Activated CD8-positive, alpha-beta memory T cell treated with anti-CD3 and anti-CD28 coated beads for 48 hours (primary cell): Measurements from ENCODE around the gene VIPR2.
"Not testable (repeated sequence)": the region's sequence is repeated elsewhere in the genome, so short reads cannot be mapped to it uniquely, and the experiment has no call there.

Experiments used
- DNase-seq, 3 experiments: peaks; one replicate each; pipeline ENCODE4 v3.0.0-alpha.2; 2020; ENCODE audit warnings: low read depth in 2 of 3, low spot score in 2 of 3

Gene VIPR2, protein sequence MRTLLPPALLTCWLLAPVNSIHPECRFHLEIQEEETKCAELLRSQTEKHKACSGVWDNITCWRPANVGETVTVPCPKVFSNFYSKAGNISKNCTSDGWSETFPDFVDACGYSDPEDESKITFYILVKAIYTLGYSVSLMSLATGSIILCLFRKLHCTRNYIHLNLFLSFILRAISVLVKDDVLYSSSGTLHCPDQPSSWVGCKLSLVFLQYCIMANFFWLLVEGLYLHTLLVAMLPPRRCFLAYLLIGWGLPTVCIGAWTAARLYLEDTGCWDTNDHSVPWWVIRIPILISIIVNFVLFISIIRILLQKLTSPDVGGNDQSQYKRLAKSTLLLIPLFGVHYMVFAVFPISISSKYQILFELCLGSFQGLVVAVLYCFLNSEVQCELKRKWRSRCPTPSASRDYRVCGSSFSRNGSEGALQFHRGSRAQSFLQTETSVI

DNA sequence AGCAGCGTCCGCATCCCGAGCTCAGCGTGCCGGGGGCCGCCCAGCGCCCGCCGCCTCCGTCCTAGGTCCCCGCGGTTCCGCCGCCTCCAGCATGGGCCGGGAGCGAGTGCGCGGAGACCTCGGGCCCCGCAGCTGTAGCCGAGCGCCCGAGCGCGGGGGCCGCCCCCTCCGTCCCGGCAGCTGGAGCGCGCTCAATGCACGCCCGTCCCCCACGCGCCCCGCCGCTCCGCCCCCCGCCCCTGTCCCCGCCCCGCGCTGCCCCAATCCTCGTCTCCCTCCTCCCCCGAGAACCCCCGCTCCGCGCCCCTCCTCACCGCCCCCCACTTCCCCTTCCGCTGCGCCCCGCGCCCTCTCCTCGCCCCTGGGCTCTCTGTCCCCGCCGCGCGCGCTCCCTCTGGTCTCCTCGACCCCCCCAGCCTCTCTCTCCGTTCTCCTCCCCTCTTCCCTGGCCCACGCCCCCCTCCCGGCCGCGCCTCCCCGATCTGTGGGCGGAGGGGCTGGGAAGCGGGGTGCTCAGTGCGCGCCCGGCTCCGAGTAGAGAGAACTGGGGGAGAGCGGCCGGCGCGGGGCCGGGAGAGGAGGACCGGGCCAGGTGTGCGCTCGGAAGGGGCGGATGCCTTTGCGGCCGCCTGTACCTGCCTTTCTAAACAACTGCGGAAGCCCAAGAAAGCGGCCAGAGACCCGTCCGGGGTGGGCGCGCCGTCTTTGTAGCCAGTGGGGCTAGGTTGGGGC is at the start of gene VIPR2:
VIPR2 (minus strand) TSS at position 110 of the 732 bp plus-strand sequence; CDS start at position 14, 96 bp downstream.
- no peak for DNase-seq

DNA sequence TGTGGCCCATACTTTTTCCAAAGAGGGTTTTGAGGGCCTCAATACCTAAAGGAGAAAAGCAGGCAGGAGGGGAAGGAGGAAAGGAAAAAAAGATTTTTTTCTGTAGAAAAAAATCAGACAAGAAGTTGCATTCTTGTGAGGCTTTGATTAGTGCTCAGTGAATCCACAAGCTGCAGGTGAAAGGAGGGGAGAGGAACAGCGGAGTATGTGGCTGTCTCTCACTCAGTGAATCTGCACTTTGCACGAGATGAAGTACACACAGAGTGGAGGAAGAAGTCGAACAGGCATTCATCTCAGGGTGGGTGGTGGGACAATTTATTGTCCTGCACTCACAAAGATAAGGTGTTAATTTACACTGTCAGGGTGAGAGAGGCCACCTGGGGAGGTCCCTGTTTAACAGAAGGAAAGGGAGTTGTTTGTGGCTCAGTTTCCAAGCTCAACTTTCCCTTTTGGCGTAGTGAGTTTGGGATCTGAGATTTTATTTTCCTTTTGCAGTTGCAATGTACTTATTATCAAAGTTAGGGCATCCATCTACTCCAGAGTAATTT is 49.0 kb upstream of the VIPR2 start:
- DNase-seq = no peak

DNA sequence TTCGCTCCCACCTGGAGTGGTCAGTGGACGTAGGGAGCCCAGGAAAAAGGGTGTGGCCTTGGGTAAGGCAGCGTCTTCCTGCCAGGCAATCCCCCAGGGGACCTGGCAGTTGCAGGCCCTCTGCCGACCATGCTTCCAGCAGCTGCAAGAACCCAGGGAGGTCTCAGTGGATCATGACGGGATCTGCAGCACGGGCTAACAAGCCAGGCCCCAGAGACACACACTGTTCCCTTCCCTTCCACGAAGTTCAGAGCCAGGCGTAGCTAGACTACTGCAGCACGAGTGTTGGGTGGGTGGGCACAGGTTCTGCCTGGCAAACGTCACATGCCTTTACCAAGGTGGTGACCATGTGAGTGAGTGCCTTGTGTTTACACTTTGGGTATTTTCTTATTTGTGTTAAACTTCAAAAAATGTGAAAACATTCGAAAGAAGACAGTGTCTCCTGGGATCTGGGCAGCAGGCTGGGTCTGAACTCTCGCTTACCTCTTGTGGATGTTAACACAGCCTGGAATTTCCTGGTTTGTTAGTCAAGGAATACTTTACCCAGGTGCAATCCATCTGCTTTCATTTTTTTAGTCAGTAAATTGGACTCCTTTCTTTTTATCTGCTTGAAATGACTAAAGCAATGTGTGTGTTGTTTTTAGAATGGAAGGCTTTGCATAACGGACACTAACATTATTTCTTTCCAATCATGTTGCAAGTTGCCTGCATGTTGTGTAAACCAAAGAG is 48.2 kb upstream of the VIPR2 start:
- DNase-seq = no peak

DNA sequence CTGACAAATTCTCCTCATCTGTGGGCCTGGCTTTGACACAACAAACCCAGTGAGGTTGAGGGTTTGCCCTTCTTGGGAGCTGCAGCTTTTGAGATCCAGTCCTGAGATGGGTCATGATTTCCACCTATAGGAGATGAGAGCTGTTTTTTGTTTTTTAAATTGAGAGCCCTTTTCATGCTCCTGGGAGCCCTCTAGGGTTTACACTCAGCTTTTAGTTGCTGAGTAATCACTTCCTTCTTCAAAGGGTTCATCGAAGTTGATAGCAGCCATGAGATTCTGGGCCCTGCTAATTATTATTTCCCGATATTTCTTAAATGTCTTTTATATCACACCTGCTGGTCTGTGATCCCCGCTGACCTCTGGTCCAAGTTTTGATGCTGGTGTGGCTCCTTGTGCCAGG is 47.3 kb upstream of the VIPR2 start:
- DNase-seq = no peak

GRCh38 chr7:159191236-159191635 is 46.6 kb upstream of the VIPR2 start:
- no peak for DNase-seq

DNA sequence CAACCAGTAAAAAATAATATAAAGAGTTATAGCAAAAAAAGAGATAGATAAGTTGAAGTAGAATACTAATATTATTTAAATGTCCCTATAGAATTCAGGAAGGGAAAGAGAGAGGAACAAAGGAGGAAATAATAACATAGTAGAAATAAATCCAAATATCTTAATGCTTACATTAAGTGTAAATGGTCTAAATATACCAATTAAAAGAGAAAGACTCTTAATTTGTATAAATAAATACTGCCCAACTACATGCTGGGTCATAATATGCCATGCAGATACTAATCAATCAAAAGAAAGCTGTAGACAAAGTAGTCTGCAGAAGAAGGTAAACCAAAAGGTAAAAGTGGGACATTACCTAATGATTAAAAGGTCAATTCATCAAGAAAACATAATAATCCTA is 43.3 kb upstream of the VIPR2 start:
- no peak for DNase-seq

DNA sequence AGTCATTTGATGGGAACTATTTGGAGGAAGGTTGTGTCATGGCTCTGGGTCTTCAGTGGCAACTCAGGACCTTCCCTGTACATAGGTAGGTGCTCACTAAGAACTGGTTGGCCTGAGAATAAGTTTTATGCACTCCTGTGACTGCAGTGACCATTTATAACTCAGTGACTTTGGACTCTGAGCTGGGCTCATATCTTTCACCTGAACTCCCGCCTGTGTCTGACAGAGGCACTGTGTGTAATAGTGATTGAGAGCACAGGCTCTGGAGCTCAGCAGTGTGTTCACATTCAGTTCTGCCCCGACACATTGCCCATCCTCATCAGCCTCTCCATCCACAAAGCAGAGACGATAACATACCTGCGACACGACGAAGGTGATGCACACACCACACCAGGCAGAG is 34.6 kb upstream of the VIPR2 start:
- no peak for DNase-seq

DNA sequence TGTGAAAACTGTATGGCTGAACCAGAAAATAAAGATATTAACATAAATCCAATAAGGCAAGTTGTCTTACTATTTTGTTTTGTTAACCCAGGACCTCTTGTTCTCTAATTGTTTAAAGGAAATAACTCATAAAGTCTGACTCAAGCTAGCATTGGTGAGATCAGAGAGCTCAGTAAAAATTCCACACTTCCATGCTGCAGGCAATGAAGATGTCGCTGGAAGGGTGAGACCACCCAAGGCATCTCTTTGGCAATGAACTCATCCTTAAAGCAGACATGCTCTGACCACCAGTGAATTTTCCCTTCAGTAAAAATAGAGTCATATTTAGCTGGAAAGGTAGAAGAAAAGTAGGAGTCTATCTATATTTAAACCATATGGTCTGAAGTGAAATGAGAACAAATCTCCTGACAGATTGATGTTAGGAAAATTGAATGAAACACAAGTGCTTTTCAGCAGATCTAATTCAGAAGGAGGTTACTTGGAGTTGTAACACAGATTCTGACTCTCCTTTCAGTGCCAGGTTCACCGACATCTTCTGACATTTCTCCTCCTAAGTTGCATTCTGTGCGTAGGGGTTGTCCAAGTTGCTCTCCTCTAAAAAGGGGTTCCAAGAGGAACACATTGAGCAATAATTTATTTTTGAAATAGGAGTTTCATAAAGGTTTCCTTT is 32.8 kb upstream of the VIPR2 start:
- no peak for DNase-seq

- no peak for DNase-seq
These were observed 31.1 kb upstream of the VIPR2 start for GRCh38 chr7:159175792-159176191.

- not testable (repeated sequence) for DNase-seq
These were observed 30.4 kb upstream of the VIPR2 start for GRCh38 chr7:159175100-159175499.

DNA sequence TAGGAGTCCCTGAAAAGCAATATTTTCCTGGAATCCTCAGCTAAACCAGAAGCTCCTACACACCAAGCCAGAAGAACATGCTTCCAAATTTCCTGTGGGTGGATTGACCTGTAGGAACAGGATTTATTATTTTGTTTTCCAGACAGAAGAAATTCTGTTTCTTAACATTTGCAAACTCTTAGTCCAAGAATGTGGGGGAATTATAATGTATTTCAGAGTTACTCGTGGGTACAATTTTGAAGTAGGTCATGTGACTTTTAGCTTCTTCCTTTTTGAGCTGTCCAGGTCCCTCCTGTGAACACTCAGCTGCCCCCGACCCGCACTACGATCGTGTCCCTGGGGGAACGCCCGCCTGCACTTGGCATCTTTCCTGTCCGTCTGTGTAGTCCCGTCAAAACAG is 27.7 kb upstream of the VIPR2 start:
- no peak for DNase-seq

DNA sequence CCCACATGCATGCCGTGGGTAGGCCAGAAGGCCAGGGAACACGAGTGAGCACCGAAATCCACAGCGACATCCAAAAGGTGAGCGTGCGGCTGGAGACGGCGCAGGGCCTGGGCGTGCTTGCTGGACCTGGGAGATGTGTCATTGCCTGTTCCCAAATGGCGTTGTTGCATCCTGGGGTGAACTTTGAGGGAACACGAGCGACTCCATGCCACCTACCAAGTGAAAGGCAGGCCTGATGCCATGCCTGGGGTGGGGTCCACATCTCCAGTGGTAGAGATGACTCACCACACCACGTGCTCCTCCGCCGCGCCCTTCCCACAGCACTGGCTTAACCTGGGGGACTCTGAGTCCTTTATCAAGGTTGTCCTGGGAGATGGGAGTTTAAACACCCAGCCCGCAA is 24.7 kb upstream of the VIPR2 start:
- no peak for DNase-seq

DNA sequence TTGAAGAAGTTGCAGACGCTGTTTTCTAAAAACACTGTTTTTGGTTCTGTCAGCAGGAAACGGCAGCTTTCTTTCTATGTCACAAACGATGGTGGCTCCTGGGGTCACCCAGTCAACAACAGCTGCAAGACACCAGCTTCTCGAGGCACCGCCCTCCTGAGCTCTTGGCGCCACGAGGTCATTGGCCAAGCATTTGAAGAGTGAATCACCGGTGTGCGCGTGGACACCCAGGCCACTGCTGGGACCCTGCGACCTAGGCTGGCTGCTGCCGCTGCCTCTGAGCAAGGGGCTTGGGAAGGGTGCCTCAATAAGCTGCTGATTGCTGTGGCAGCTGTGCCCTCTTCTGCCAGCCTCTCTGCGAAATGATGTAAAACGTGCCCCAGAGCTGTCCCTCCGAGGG is 22.5 kb upstream of the VIPR2 start:
- DNase-seq = no peak

GRCh38 chr7:159166530-159166929 is 21.9 kb upstream of the VIPR2 start:
- DNase-seq = no peak

GRCh38 chr7:159165352-159165751 is 20.7 kb upstream of the VIPR2 start:
- no peak for DNase-seq

DNA sequence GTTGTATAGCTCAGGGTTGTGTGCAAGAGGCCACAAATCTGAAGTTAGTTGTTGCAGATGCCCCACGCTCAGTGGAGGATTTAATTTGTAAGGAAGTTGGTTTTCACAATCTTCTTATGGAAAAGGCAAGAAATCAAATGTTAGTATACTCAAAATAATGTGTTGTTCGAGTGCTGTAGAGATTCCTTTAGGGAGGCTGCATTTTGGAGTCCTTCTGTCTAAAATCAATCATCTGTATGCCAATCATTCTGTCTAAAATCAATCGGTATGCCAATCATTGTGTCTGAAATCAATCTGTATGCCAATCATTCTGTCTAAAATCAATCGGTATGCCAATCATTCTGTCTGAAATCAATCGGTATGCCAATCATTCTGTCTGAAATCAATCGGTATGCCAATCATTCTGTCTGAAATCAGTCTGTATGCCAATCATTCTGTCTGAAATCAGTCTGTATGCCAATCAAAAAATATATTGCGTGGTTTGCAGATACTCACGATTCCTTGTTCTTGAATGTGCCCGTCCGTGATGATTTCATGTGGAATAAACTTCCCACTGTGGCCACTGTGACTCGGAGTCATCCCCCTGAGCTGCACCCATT is 19.1 kb upstream of the VIPR2 start:
- not testable (repeated sequence) for DNase-seq

GRCh38 chr7:159162050-159162626 is 17.5 kb upstream of the VIPR2 start:
- not testable (repeated sequence) for DNase-seq

DNA sequence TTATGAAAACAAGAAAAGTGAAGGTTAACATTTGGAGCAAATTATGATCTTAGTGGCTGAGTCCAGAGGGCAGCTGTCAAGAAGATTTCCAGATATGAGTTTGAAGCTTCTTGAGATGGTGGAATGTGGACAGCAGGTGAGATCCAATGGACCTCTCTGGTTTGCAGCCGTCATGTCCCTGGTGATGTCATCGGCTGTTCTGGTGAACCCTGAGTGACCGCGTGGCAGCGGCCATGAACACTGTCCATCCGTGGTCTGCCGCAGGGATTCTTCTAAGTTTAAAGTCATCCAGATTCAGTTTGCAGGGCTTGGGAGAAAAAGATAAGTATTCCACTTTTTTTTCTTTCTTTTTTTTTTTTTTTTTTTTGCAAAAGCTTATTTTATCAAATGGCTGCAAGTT is 15.8 kb upstream of the VIPR2 start:
- DNase-seq = no peak

DNA sequence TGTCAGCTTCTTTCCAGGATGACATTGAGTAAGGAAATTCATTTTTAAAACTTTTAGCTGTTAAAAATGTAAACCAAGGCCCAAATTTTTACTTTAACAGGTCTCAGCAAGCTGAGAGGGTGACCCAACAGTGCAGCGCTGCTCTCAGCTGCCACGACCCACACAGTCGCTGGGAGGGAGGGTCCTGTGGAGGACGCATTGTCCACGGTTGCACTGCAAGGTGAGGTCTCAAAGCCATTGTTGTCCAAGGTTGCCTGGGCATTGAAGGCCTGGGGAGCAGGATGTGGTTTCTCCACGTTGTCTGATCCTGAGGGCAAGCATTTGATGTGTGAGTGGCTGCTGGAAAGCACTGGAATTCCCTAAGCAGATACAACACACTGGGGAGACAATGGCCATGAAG is 15.1 kb upstream of the VIPR2 start:
- DNase-seq = no peak

- no peak for DNase-seq
These were observed 14.3 kb upstream of the VIPR2 start for GRCh38 chr7:159158888-159159405.
